HG02763 (cell line): ENCODE results near the gene SMG6.

Experiments used
- ATAC-seq: cut with Tn5 transposase; IDR thresholded peaks from one replicate; pipeline ENCODE4 v1.9.1; 2021; ENCODE audit warnings: mild to moderate bottlenecking, moderate library complexity; ENCODE audit not compliant: unreplicated experiment

The SMG6 gene

GRCh38 chr17:2064980-2065785 is 238.4 kb downstream of the SMG6 start:
- no peak for ATAC-seq

GRCh38 chr17:2064520-2064971 is 239.0 kb downstream of the SMG6 start:
- ATAC-seq, result no peak

GRCh38 chr17:2064147-2064489 is 239.5 kb downstream of the SMG6 start:
- no peak for ATAC-seq

GRCh38 chr17:2063261-2064146 is 240.1 kb downstream of the SMG6 start:
- no peak for ATAC-seq

GRCh38 chr17:2062571-2063183 is 240.9 kb downstream of the SMG6 start:
- no peak for ATAC-seq

- ATAC-seq, result no peak
Measured at GRCh38 chr17:2061441-2061958, 242.1 kb downstream of the SMG6 start.

- ATAC-seq, result no peak
Measured at GRCh38 chr17:2060681-2061440, 242.7 kb downstream of the SMG6 start.

GRCh38 chr17:2060385-2060658 is 243.3 kb downstream of the SMG6 start:
- no peak for ATAC-seq

- ATAC-seq, result no peak
Measured at GRCh38 chr17:2059547-2060384, 243.8 kb downstream of the SMG6 start.

GRCh38 chr17:2058586-2059546 is 244.7 kb downstream of the SMG6 start:
- ATAC-seq, result no peak

GRCh38 chr17:2057760-2058585 is 245.6 kb downstream of the SMG6 start:
- ATAC-seq, result no peak

GRCh38 chr17:2057175-2057759 is 246.3 kb downstream of the SMG6 start:
- ATAC-seq, result no peak

- ATAC-seq, result no peak
Measured at GRCh38 chr17:2056206-2057174, 247.1 kb downstream of the SMG6 start.

GRCh38 chr17:2055292-2056205 is 248.0 kb downstream of the SMG6 start:
- no peak for ATAC-seq

- ATAC-seq, result peak; percentile 32
Measured at GRCh38 chr17:2054512-2055291, 248.9 kb downstream of the SMG6 start, which contains the start of gene HIC1. Gene HIC1, plus strand, starts transcription at chr17:2055103. Its CDS starts 1,588 bp downstream, at chr17:2056691.
